ENCODE results near the gene PPM1N. TPM values are rescaled to one million over a fixed set of nuclear protein-coding genes. Genes with fewer than 3 reads are reported as not detected.

PPM1N gene
- polyA plus RNA-seq, 1 donor (not counting 4 experiments of a cell fraction or from before 2014, with no cell fraction given): 1.9 TPM

- Histone ChIP-seq H3K9ac (ENCODE audit: control insufficient read depth, extremely low read depth, insufficient read depth, low read length) (no peak overlapping the region), H3K27me3 (ENCODE audit: control insufficient read depth, extremely low read depth, insufficient read depth, low read length) (no peaks in the 10 kb centered on the region), H3K9me1 (ENCODE audit: control insufficient read depth, extremely low read depth, insufficient read depth, low read length) (no peaks in the 10 kb centered on the region), H3K27ac (ENCODE audit: control insufficient read depth, insufficient read depth, low read length) (no peak overlapping the region), H3K36me3 (ENCODE audit: control insufficient read depth in 2 of 2, extremely low read depth in 1 of 2, insufficient read depth in 2 of 2, low read length in 2 of 2) (no peaks in the 10 kb centered on the region), H3K79me2 (ENCODE audit: control insufficient read depth, insufficient read depth, low read length) (no peaks in the 10 kb centered on the region), H3K9me3 (ENCODE audit: control insufficient read depth, low read depth, low read length) (no peaks in the 10 kb centered on the region), H3K4me1 (ENCODE audit: control insufficient read depth, extremely low read depth, insufficient read depth, low read length) (peaks cover 11% of the 10 kb centered on the region), H3K4me2 (ENCODE audit: control insufficient read depth, extremely low read depth, insufficient read depth, low read depth, low read length) (peak overlapping the region; percentile 36), H2AFZ (ENCODE audit: control insufficient read depth, low read length) (peak overlapping the region; percentile 37), H4K20me1 (ENCODE audit: control insufficient read depth, extremely low read depth, insufficient read depth, low read length) (no peaks in the 10 kb centered on the region), H3K4me3 (ENCODE audit: control insufficient read depth in 2 of 3, extremely low read depth in 1 of 3, insufficient read depth in 2 of 3, low read depth in 1 of 3, low read length in 3 of 3) (no peak overlapping the region)
- FAIRE-seq (peak; percentile 34), DNase-seq (ENCODE audit: low read depth, low spot score) (no peak)
- dilution Hi-C loops (cut with MboI; ENCODE audit: extremely low pct_ligation_motif_present, low sequenced_read_pairs): no loop called here
- no peak for TF ChIP-seq EZH2 (IDR thresholded peaks at IDR 0.05; ENCODE audit: low read length)
- no peak for TF ChIP-seq CTCF (optimal IDR thresholded peaks at IDR 0.05 in 1 of 3, IDR thresholded peaks at IDR 0.05 in 1 of 3, conservative IDR thresholded peaks at IDR 0.05 in 1 of 3; ENCODE audit: extremely low read depth in 1 of 3, insufficient read depth in 2 of 3, low read length in 3 of 3)
Observed at GRCh38 chr19:45499196-45500180, 1.2 kb downstream of the PPM1N start.

GRCh38 chr19:45500918-45501729, 2.9 kb downstream of the PPM1N start:
- Histone ChIP-seq H3K9ac (ENCODE audit: control insufficient read depth, extremely low read depth, insufficient read depth, low read length) (no peak overlapping the region), H3K4me3 (ENCODE audit: control insufficient read depth in 2 of 3, extremely low read depth in 1 of 3, insufficient read depth in 2 of 3, low read depth in 1 of 3, low read length in 3 of 3) (no peak overlapping the region), H3K9me1 (ENCODE audit: control insufficient read depth, extremely low read depth, insufficient read depth, low read length) (no peaks in the 10 kb centered on the region), H3K4me1 (ENCODE audit: control insufficient read depth, extremely low read depth, insufficient read depth, low read length) (peaks cover 22% of the 10 kb centered on the region), H3K79me2 (ENCODE audit: control insufficient read depth, insufficient read depth, low read length) (no peaks in the 10 kb centered on the region), H3K4me2 (ENCODE audit: control insufficient read depth, extremely low read depth, insufficient read depth, low read depth, low read length) (no peak overlapping the region), H3K9me3 (ENCODE audit: control insufficient read depth, low read depth, low read length) (no peaks in the 10 kb centered on the region), H4K20me1 (ENCODE audit: control insufficient read depth, extremely low read depth, insufficient read depth, low read length) (no peaks in the 10 kb centered on the region), H2AFZ (ENCODE audit: control insufficient read depth, low read length) (no peak overlapping the region), H3K27me3 (ENCODE audit: control insufficient read depth, extremely low read depth, insufficient read depth, low read length) (no peaks in the 10 kb centered on the region), H3K36me3 (ENCODE audit: control insufficient read depth in 2 of 2, extremely low read depth in 1 of 2, insufficient read depth in 2 of 2, low read length in 2 of 2) (no peaks in the 10 kb centered on the region), H3K27ac (ENCODE audit: control insufficient read depth, insufficient read depth, low read length) (no peak overlapping the region)
- no peak for TF ChIP-seq EZH2 (IDR thresholded peaks at IDR 0.05; ENCODE audit: low read length)
- dilution Hi-C loops (cut with MboI; ENCODE audit: extremely low pct_ligation_motif_present, low sequenced_read_pairs): no loop called here
- FAIRE-seq (no peak), DNase-seq (ENCODE audit: low read depth, low spot score) (no peak)

Measured in keratinocyte (primary cell).